Dermis microvascular lymphatic vessel endothelial cell (primary cell): ENCODE results near the gene CYTH3. TPM values are rescaled to one million over a fixed set of nuclear protein-coding genes. Genes with fewer than 3 reads are reported as not detected.

Source experiments
- DNase-seq, 2 donors: peaks; one replicate each; pipeline versions ENCODE4 v3.0.0 to v3.0.0-alpha.2; 2010; ENCODE audit warnings: low read depth in 2 of 2
- total RNA-seq: library from RNA; depleted of rRNA; stranded (reverse); fragments of >200 nt; gene quantifications from 2 replicates; pipeline ENCODE4 v1.2.1, GENCODE V29; 2014

CYTH3 gene
- total RNA-seq, 1 donor from 2014 or later, result 11.6 TPM

- peak; percentile 21 to 86 for DNase-seq
Observed at GRCh38 chr7:6258440-6259182, 13.8 kb downstream of the CYTH3 start.

- no peak for DNase-seq
Observed at GRCh38 chr7:6257675-6258074, 14.7 kb downstream of the CYTH3 start.

- no peak for DNase-seq
Observed at GRCh38 chr7:6256677-6257535, 15.5 kb downstream of the CYTH3 start.

GRCh38 chr7:6256109-6256483 lies 16.3 kb downstream of the CYTH3 start:
- no peak for DNase-seq

- DNase-seq, result no peak
Observed at GRCh38 chr7:6254866-6255265, 17.6 kb downstream of the CYTH3 start.

GRCh38 chr7:6252748-6253147 lies 19.7 kb downstream of the CYTH3 start:
- no peak for DNase-seq

GRCh38 chr7:6252341-6252746 lies 20.1 kb downstream of the CYTH3 start:
- DNase-seq, result peak; percentile 55 to 90

GRCh38 chr7:6251653-6252052 lies 20.8 kb downstream of the CYTH3 start:
- no peak for DNase-seq

GRCh38 chr7:6250364-6250833 lies 22.0 kb downstream of the CYTH3 start:
- DNase-seq, result peak in 1 of 2 donors; percentile 22

GRCh38 chr7:6249043-6249442 lies 23.4 kb downstream of the CYTH3 start:
- no peak for DNase-seq

GRCh38 chr7:6248581-6248980 lies 23.8 kb downstream of the CYTH3 start:
- DNase-seq, result no peak

GRCh38 chr7:6246251-6246917 lies 26.0 kb downstream of the CYTH3 start:
- peak; percentile 53 to 58 for DNase-seq

- DNase-seq, result no peak
Observed at GRCh38 chr7:6244021-6244420, 28.4 kb downstream of the CYTH3 start.

GRCh38 chr7:6243168-6243567 lies 29.3 kb downstream of the CYTH3 start:
- no peak for DNase-seq

- no peak for DNase-seq
Observed at GRCh38 chr7:6242561-6242960, 29.9 kb downstream of the CYTH3 start.

- DNase-seq, result no peak
Observed at GRCh38 chr7:6241607-6241973, 30.8 kb downstream of the CYTH3 start.

GRCh38 chr7:6238309-6238925 lies 34.0 kb downstream of the CYTH3 start:
- no peak for DNase-seq

- DNase-seq, result no peak
Observed at GRCh38 chr7:6237730-6238129, 34.7 kb downstream of the CYTH3 start.

- no peak for DNase-seq
Observed at GRCh38 chr7:6237011-6237410, 35.4 kb downstream of the CYTH3 start.

- no peak for DNase-seq
Observed at GRCh38 chr7:6235029-6235871, 37.2 kb downstream of the CYTH3 start.

- DNase-seq, result no peak
Observed at GRCh38 chr7:6234384-6234783, 38.0 kb downstream of the CYTH3 start.
